Cardiac fibroblast (primary cell): ENCODE results near the gene BCL11B.
"Not testable (repeated sequence)": the region's sequence is repeated elsewhere in the genome, so short reads cannot be mapped to it uniquely, and the experiment has no call there.

ENCODE experiments used
- DNase-seq, 2 donors: peaks; one replicate each; pipeline versions ENCODE4 v3.0.0 to v3.0.0-alpha.2; 2010; ENCODE audit warnings: low read depth in 2 of 2
- H3K4me3 ChIP-seq, 2 donors: replicated peaks in 1 of 2; 1 replicate in 1 of 2; 2 replicates in 1 of 2; pipeline ENCODE4 v1.5.1; 2011; ENCODE audit warnings: low read depth in 2 of 2, low read length in 2 of 2, mild to moderate bottlenecking in 2 of 2, moderate library complexity in 1 of 2
- CTCF ChIP-seq: IDR thresholded peaks from one replicate; pipeline ENCODE4 v1.5.1; 2011; ENCODE audit warnings: low read depth, mild to moderate bottlenecking, low read length, inconsistent platforms

The BCL11B gene

DNA sequence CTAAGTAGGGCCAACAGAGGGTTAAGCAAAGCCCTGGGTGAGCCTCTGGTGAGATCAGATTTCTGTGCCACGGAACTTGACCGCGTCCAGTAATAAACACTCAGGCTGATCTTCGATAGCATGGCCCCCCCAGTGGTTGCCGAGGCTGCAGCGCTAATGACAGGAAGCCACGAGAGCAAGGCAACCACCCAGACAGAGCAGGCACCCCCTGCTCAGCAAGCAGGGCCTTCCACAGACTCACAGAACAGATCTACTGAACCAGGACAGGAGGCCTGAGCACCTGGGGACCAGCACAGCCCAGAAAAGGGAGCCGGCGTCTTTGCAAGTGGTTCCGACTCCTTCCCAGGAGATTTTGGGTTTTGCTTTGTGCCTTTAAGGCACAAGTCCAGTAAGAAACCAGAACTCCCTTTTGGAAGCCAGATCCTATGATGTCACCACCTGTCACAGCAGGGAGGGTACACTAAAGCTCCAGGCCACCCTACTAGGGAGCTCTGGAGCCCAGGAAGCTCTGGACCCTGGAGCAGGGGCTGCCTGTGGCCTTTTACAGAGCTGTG, 42.3 kb downstream of the BCL11B start:
- DNase-seq: no peak
- TF ChIP-seq CTCF: no peak
- H3K4me3 ChIP-seq: no peak overlapping the region

GRCh38 chr14:99228760-99229159, 43.2 kb downstream of the BCL11B start:
- not testable (repeated sequence) for H3K4me3 ChIP-seq, DNase-seq

- TF ChIP-seq CTCF: no peak
- no peak overlapping the region for H3K4me3 ChIP-seq
- no peak for DNase-seq
Measured at GRCh38 chr14:99226687-99227086, 45.3 kb downstream of the BCL11B start.

GRCh38 chr14:99225436-99226203, 46.4 kb downstream of the BCL11B start:
- H3K4me3 ChIP-seq: no peak overlapping the region
- TF ChIP-seq CTCF: no peak
- DNase-seq: no peak

GRCh38 chr14:99224948-99225347, 47.0 kb downstream of the BCL11B start:
- no peak overlapping the region for H3K4me3 ChIP-seq
- no peak for TF ChIP-seq CTCF
- no peak for DNase-seq

DNA sequence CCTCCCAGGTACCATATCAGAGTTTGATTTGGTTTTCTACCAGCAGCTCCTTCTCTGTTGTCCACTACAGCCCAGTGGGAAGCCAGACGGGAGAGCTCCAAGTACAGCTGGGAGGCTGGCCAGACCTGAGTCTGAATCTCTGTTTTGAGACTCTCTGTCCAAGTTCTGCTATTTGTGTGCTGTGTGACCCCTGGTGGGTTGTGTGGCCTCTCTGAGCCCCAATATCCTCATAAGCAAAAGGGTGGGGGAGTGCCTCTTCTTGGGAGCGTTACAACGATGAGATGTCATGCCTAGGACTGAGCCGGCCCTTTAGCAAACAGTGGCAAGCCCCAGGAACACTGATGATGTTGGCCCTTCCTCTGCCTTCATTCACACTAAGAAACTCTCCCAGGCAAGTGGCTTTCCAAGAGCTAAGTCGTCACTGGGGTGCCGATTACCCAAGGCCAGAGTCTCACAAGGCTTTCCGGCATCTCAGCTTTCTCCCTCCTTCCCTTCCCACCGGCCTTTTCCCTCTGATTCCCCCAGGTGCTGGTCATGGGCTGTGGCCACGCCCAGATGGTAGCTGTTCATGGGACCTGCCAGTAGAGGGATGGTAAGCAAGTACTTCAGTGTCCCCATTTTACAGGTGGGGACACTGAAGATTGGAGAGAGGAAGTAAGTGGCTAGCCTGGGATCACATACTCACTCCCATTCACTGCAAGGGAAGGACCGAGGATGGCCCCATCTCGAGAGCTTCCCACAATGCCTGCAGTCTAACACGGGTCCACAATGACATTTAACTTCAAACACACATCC, 47.7 kb downstream of the BCL11B start:
- TF ChIP-seq CTCF: no peak
- H3K4me3 ChIP-seq: no peak overlapping the region
- no peak for DNase-seq

GRCh38 chr14:99221445-99221844, 50.6 kb downstream of the BCL11B start:
- DNase-seq: no peak
- no peak for TF ChIP-seq CTCF
- H3K4me3 ChIP-seq: no peak overlapping the region
